NOMO-1 treated with dmso at 0.1 percent for 144 hours (cell line): ENCODE measurements around the gene DSCAML1.

Experiments used
- DNase-seq: peaks from one replicate; lab custom pipeline; 2025; ENCODE audit not compliant: unreplicated experiment; lab: John Stamatoyannopoulos, UW

DSCAML1 gene

DNA sequence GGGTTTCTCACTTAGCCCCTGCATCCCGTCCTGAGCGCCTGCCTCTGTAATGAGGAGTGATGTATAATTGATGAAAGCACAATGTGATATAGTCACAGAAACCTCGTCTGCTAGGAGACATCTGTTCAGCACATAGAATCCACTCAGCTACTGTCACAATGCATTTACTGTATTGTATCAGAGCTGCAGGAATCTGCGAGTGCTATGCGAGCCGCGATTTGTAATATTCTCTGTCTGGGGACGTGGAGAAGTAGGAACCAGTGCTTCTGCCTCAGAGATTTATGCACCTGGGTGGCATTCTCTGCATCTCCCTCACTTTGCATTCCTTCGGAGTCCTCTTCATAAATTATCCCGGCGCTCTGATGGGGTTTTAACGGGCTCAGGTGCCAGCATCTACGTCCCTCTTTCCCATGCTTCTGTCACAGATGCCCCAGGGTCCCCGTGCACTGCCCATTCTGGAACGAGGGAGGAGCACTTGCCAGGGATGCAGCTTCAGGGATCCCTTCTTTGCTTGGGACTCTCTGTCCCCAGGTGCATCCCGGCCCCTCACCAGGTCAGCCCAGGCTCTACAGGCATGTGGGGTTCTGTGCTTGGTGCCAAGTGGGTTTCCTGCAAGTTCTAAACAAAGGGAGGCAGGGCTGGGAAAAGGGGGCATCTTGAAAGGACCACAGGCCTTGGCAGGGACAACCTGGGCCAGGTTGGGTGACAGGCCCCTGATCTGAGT lies 205.5 kb downstream of the DSCAML1 start:
- no peak for DNase-seq

DNA sequence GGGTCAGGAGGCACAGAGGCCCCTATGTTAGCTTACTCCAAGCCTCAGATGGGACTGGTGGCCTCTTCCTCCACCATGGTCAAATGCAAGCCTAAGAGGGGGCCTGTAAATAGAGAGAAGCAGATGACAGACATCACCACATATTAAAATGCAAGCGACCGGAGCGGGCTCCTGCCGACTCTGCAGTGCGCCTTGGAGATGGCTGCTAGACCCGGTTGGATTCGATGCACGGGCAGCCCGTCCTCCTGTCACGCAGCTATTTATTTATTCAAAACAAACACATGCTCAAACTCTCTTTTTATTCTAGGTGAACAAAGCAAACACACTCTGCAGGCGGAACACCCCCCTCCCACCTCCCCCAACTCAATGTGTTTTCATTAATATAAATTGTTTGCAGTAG lies 208.0 kb downstream of the DSCAML1 start:
- DNase-seq, result no peak

GRCh38 chr11:117588166-117588810 lies 208.7 kb downstream of the DSCAML1 start:
- no peak for DNase-seq

DNA sequence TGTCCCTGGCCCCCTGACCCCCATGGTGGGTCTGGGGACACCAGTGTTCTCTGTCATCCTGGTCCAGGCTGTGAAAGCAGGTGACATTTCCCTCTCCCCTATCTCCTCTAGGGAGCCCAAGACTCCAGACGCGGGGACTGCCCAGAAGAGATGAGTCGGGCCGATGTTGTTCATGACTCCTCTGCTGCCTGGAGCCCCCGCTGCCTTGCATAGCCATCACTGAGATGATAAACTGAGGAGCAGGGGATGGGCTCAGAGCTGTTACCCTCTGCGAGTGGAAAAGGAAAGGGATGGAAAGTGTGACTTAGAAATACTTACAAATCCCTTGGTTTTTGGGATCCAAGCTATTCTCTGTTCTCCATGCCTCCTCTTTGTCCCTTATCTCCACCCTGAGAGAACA lies 209.6 kb downstream of the DSCAML1 start:
- no peak for DNase-seq

DNA sequence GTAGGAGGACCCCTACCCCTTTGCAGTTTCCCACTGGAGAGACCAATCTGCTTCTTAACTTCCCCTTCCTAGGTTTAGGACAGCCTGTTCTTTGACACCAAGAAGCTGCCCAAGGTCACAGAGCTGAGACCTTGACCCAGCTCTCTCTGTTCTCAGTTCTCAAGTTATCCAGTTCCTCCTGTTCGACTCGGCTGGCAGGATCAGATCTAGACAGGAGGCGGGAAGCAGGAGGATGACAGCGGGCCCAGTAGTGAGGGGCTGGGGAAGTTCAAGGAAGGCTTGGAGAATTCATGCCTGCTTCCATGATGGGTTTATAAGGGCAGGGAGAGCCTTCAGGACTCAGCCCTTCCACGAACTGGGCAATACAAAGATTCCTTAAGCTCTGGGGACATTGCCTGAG lies 210.6 kb downstream of the DSCAML1 start:
- no peak for DNase-seq

DNA sequence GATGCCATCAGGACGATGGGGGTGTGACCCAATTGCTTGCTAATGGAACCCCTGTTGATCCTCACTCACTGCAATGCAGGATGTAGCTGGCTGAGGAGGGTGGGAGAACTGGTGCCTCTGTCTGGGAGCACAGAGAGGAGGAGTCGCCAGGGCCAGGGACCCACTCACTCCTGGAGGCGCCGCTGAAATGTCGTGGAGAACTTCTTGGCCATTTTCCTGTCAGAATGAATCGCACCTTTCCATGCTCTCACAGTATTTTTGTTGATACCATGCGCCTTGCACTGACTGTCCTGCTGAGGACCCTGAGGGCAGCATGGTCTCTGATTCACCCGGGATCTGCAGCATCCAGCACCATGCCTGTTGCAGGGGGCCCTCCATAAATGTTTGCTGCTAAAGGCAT lies 211.4 kb downstream of the DSCAML1 start:
- DNase-seq, result no peak

DNA sequence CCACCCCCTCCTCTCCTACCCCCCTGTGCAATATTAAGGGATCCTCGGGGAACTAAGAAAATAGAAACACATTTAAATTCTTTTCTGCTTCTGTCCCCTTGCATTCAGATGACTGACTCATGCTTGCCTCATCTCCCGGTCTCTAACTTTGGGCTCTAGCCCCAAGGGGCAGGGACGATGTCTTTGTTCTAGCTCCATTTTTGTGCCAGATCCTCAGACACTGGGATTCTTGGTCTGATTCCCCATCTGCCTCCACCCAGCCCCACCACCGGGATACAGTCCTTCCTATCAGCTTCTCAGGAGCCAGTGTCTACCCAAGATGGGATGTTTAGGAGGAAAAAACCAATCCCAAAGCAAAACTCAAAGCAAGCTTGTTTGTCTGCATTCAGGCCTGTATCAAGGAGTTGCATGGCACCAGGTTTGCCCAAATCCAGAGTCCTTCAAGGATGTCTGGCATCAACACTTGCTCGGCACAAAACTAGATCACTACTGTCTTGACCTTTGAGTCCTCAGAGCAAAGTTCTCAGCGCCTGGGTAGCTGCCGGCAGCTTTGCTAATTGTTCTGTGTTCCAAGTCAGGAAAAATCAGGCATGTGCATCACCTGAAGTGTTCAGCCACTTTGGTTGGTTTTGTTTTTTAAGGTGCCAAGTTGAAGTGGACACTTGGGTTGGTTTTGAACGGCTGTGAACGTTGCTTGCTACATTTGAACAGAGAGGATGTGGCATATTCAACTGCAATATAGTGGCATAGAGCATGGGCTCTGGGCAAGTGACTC lies 212.8 kb downstream of the DSCAML1 start:
- no peak for DNase-seq

GRCh38 chr11:117583063-117583801 lies 213.8 kb downstream of the DSCAML1 start:
- no peak for DNase-seq

GRCh38 chr11:117582433-117582832 lies 214.6 kb downstream of the DSCAML1 start:
- DNase-seq, result no peak

GRCh38 chr11:117580866-117581265 lies 216.2 kb downstream of the DSCAML1 start:
- no peak for DNase-seq

GRCh38 chr11:117579161-117579560 lies 217.9 kb downstream of the DSCAML1 start:
- DNase-seq, result no peak

- no peak for DNase-seq
Measured at GRCh38 chr11:117575856-117576255, 221.2 kb downstream of the DSCAML1 start.

DNA sequence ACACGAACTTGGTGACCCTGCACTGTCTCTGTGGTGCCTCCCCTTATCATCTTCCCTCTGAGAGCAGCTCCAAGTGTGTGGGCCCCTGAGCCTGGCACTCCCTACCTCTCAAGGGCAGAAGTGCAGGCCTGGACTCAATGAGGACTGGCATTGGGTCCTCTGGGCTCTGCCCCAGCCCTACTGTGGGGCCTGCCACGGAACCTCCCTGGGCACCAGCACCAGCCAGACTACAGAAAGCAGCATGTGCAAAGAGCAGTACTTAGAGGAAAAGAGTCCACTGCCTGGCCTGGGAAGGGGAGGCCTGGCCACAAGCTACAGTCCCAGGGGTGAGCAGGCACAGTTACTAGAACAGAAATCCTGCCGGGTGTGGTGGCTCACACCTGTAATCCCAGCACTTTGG lies 222.5 kb downstream of the DSCAML1 start:
- no peak for DNase-seq

GRCh38 chr11:117573326-117573725 lies 223.7 kb downstream of the DSCAML1 start:
- no peak for DNase-seq

- DNase-seq, result no peak
Measured at GRCh38 chr11:117572671-117573070, 224.3 kb downstream of the DSCAML1 start.

- DNase-seq, result no peak
Measured at GRCh38 chr11:117572129-117572528, 224.9 kb downstream of the DSCAML1 start.

- DNase-seq, result no peak
Measured at GRCh38 chr11:117570701-117571100, 226.3 kb downstream of the DSCAML1 start.

GRCh38 chr11:117569911-117570310 lies 227.1 kb downstream of the DSCAML1 start:
- no peak for DNase-seq

GRCh38 chr11:117565709-117566108 lies 231.3 kb downstream of the DSCAML1 start:
- DNase-seq, result no peak

GRCh38 chr11:117564321-117564720 lies 232.7 kb downstream of the DSCAML1 start:
- no peak for DNase-seq

DNA sequence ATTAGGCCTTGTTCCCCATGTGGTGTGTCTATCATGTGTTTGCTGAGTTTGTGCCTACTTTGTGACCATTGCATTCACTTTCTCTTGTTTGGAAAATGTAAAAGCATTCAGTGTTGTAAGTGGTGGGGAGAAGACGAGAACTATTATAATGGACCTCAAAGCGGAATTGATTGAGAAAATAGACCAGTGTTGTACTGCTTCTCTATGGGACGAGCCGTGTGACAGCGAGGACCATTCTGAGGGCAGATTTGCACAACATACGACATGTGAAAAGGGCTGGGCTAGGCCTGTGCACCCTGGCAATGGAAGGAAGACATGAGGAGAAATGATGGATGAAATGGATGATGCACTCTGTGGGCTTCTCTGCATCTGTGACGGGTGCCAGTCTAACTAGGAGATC lies 233.5 kb downstream of the DSCAML1 start:
- no peak for DNase-seq
